PC-9 (cell line): ENCODE data around the gene PUM2. TPM values are rescaled to one million over a fixed set of nuclear protein-coding genes. Genes with fewer than 3 reads are reported as not detected.
A peak's percentile ranks its signal among the peaks of the same experiment; 100 is the strongest.

Experiments
- BruUV-seq: library from RNA; stranded (reverse); fragments of 400-500 nt; replicated peaks from 2 replicates; lab custom pipeline; 2021; lab: Mats Ljungman, UMichigan
- CTCF ChIA-PET: fragments of 300-600 bp; sonication (Branson Sonifier 250); formaldehyde crosslinking; loops from one replicate; lab custom pipeline; 2022; ENCODE audit warnings: antibody characterized with exemption; lab: Charles Lee
- POLR2A ChIA-PET: fragments of 300-600 bp; sonication (Branson Sonifier 250); formaldehyde crosslinking; loops from one replicate; lab custom pipeline; 2022; ENCODE audit warnings: antibody characterized with exemption; ENCODE audit not compliant: unreplicated experiment; lab: Charles Lee
- DNase-seq, 2 experiments: peaks; one replicate each; pipeline versions ENCODE4 v3.0.0 to v3.0.0-alpha.2; 2015 to 2022; ENCODE audit warnings: mixed read lengths in 1 of 2
- H2AFZ ChIP-seq: fragments of 200-600 bp; sonication (generic); 2 replicates; pipeline ENCODE4 v1.8.1; 2017; ENCODE audit warnings: antibody characterized with exemption
- H3F3A ChIP-seq: fragments of 200-600 bp; sonication (generic); 2 replicates; pipeline ENCODE4 v1.8.1; 2017; ENCODE audit warnings: antibody characterized with exemption, mild to moderate bottlenecking, low read depth; ENCODE audit not compliant: insufficient read depth
- H3K27ac ChIP-seq: fragments of 200-600 bp; sonication (generic); 2 replicates; pipeline ENCODE4 v1.6.1; 2016; ENCODE audit warnings: mixed run types
- H3K27me3 ChIP-seq: fragments of 200-600 bp; sonication (generic); 2 replicates; pipeline ENCODE4 v1.6.1; 2016; ENCODE audit warnings: low read depth, mixed run types; ENCODE audit not compliant: insufficient read depth
- H3K36me3 ChIP-seq: fragments of 200-600 bp; sonication (generic); 2 replicates; pipeline ENCODE4 v1.6.1; 2016; ENCODE audit warnings: low read depth, mixed run types
- H3K4me1 ChIP-seq: fragments of 200-600 bp; sonication (generic); replicated peaks from 2 replicates; pipeline ENCODE4 v1.6.1; 2016; ENCODE audit warnings: mixed run types; ENCODE audit not compliant: insufficient read depth
- H3K4me2 ChIP-seq: fragments of 200-600 bp; sonication (generic); 2 replicates; pipeline ENCODE4 v1.6.1; 2017; ENCODE audit warnings: mixed run types
- H3K4me3 ChIP-seq: fragments of 200-600 bp; sonication (generic); 2 replicates; pipeline ENCODE4 v1.6.1; 2016; ENCODE audit warnings: mixed run types
- H3K79me2 ChIP-seq: fragments of 200-600 bp; sonication (generic); 2 replicates; pipeline ENCODE4 v1.6.1; 2017; ENCODE audit warnings: low read depth, mixed run types
- H3K9me2 ChIP-seq: fragments of 200-600 bp; sonication (generic); 2 replicates; pipeline ENCODE4 v1.8.1; 2017; ENCODE audit warnings: mild to moderate bottlenecking; ENCODE audit not compliant: insufficient read depth
- H3K9me3 ChIP-seq: fragments of 200-600 bp; sonication (generic); 2 replicates; pipeline ENCODE4 v1.8.1; 2016; ENCODE audit warnings: low read depth; ENCODE audit not compliant: insufficient read depth
- H4K20me1 ChIP-seq: fragments of 200-600 bp; sonication (generic); 2 replicates; pipeline ENCODE4 v1.8.1; 2017; ENCODE audit not compliant: insufficient read depth
- EZH2 ChIP-seq: fragments of 200-600 bp; sonication (generic); IDR thresholded peaks from 2 replicates; pipeline ENCODE4 v1.8.0; 2017; ENCODE audit warnings: antibody characterized with exemption, low read depth
- intact Hi-C: fragments of 100-400 bp; cut with micrococcal nuclease; formaldehyde crosslinking; loops from one replicate; pipeline ENCODE4 v1.10.0; 2022; ENCODE audit not compliant: unreplicated experiment
- total RNA-seq: library from RNA; stranded (reverse); gene quantifications from 2 replicates; pipeline ENCODE4 v1.2.3, GENCODE V29; 2021
- TF ChIP-seq, protein P1 (sequence below): fragments of 200-600 bp; sonication (generic); conservative IDR thresholded peaks from 2 replicates; pipeline ENCODE4 v1.6.1; 2017; ENCODE audit warnings: mixed run types, antibody characterized with exemption, mild to moderate bottlenecking, moderate library complexity

The PUM2 gene
- total RNA-seq, 1 experiment from 2014 or later: 99.3 TPM

DNA sequence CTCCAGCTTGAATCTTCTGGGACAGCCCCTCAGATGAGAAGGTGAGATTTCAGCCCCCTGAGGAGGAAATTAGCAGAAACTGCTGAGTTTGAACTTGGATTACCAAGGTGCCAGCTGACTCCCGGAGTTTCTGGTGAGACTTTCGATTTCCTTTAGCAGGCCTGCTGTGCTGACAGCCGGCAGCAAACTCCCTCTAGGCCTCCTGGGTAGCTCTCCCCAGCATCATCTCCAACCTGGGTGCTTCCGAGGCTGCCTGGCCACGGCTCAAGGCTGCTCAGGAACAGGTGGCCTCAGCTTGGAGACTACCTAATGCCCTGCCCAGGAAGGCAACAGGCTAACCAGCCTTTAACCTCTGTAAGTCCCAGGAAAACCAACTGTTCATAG is 142.2 kb downstream of the PUM2 start:
- intact Hi-C loops: no loop called here
- CTCF ChIA-PET: no interaction called here
- no peak for DNase-seq
- peak overlapping the region; percentile 13; the same call in 1 of the 2 replicates for H3K27ac ChIP-seq
- POLR2A ChIA-PET: interaction anchor here (0.6 kb wide), 1 partner anchor 15 kb away, joined by 3 read pairs; no protein-coding TSS in a partner anchor
- H3K9me3 ChIP-seq: no peaks in the 10 kb centered on the region
- no peak overlapping the region for H3K4me2 ChIP-seq
- H3K79me2 ChIP-seq: 0 out of 2 replicates have a peak, but pooled peaks cover 6% of the 10 kb centered on the region
- H3F3A ChIP-seq: peaks cover 3% of the 10 kb centered on the region; the same call in 1 of the 2 replicates
- no peaks in the 10 kb centered on the region for H3K36me3 ChIP-seq
- H3K4me1 ChIP-seq: peaks cover 18% of the 10 kb centered on the region
- H3K9me2 ChIP-seq: no peaks in the 10 kb centered on the region
- H2AFZ ChIP-seq: no peak overlapping the region
- no TSS peak for BruUV-seq
- no peaks in the 10 kb centered on the region for H3K27me3 ChIP-seq
- no peak overlapping the region for H3K4me3 ChIP-seq
- no peaks in the 10 kb centered on the region for H4K20me1 ChIP-seq
- TF ChIP-seq, protein P1, sequence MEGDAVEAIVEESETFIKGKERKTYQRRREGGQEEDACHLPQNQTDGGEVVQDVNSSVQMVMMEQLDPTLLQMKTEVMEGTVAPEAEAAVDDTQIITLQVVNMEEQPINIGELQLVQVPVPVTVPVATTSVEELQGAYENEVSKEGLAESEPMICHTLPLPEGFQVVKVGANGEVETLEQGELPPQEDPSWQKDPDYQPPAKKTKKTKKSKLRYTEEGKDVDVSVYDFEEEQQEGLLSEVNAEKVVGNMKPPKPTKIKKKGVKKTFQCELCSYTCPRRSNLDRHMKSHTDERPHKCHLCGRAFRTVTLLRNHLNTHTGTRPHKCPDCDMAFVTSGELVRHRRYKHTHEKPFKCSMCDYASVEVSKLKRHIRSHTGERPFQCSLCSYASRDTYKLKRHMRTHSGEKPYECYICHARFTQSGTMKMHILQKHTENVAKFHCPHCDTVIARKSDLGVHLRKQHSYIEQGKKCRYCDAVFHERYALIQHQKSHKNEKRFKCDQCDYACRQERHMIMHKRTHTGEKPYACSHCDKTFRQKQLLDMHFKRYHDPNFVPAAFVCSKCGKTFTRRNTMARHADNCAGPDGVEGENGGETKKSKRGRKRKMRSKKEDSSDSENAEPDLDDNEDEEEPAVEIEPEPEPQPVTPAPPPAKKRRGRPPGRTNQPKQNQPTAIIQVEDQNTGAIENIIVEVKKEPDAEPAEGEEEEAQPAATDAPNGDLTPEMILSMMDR: no peak
- TF ChIP-seq EZH2: no peak

DNA sequence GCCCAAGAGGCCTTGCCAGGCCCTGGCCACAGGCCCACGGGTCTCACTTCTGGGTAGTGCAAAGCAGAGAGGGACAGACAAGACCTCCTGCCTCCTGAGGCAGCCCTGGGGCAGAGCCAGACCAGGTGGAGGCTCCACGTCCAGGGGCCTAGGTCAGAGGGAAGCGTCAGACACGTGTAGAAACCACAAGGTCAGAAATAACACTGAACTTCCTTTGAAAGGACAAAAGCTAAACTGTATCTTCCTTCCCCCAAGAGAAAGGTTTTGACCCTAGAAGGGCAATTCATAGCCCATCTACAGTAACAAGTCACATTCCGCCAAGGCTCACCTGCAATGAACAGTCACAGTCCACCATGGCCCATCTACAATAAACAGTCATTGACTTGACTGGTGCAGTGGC is 143.6 kb downstream of the PUM2 start:
- no peaks in the 10 kb centered on the region for H4K20me1 ChIP-seq
- no peak overlapping the region for H3K4me2 ChIP-seq
- no peaks in the 10 kb centered on the region for H3F3A ChIP-seq
- no peaks in the 10 kb centered on the region for H3K36me3 ChIP-seq
- no TSS peak for BruUV-seq
- intact Hi-C loops: loop anchor here (2.0 kb wide), 1 partner anchor 14 kb away; no protein-coding TSS in a partner anchor
- H2AFZ ChIP-seq: no peak overlapping the region
- H3K27me3 ChIP-seq: no peaks in the 10 kb centered on the region
- H3K4me1 ChIP-seq: peaks cover 9% of the 10 kb centered on the region; the same call in 1 of the 2 replicates
- H3K4me3 ChIP-seq: no peak overlapping the region
- no peaks in the 10 kb centered on the region for H3K79me2 ChIP-seq
- ChIA-PET CTCF (no interaction called here), POLR2A (no interaction called here)
- no peak for DNase-seq
- TF ChIP-seq, protein P1: no peak
- no peak for TF ChIP-seq EZH2
- no peaks in the 10 kb centered on the region for H3K9me3 ChIP-seq
- no peaks in the 10 kb centered on the region for H3K9me2 ChIP-seq
- no peak overlapping the region for H3K27ac ChIP-seq

DNA sequence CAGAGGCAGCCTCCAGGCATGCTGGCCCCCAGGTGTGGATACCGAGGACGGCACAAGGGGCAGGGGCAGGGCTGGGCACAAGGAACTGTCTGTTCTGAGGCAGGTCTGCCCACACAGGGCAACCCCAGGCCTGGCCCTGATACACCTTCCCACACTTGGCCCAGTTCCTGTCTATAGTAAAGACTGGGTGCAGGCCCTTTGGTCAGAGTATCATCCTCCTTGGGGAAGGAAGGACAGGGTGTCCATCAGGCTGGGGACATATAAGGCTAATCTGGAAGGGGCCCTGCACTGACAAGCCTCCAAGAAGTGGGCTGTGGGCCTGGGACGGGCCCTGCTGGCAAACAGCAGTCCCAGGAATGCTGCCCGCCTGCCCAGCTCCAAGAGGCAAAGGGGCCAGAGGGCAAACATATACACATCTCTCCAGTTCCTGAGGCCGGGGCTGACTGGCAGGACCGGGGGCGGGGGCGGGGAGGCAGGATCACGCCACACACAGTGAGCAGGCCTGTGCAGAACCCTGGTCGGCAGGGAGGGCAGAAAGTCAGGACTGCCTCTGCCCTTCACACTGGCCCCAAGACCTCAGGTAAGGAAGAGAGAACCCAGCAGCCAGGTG is 144.6 kb downstream of the PUM2 start:
- no TSS peak for BruUV-seq
- Histone ChIP-seq H3K27ac (no peak overlapping the region), H3K9me3 (no peaks in the 10 kb centered on the region), H3K27me3 (no peaks in the 10 kb centered on the region), H3K4me3 (no peak overlapping the region), H3K36me3 (no peaks in the 10 kb centered on the region), H3K4me2 (no peak overlapping the region), H4K20me1 (no peaks in the 10 kb centered on the region), H3K79me2 (no peaks in the 10 kb centered on the region), H2AFZ (no peak overlapping the region), H3F3A (0 out of 2 replicates have a peak, but pooled peaks cover 5% of the 10 kb centered on the region), H3K9me2 (no peaks in the 10 kb centered on the region), H3K4me1 (peaks cover 9% of the 10 kb centered on the region; the same call in 1 of the 2 replicates)
- POLR2A ChIA-PET: interaction anchor here (0.6 kb wide), 1 partner anchor 158 kb away, joined by 8 read pairs; no protein-coding TSS in a partner anchor
- TF ChIP-seq, protein P1: no peak
- no peak for TF ChIP-seq EZH2
- CTCF ChIA-PET: interaction anchor here (0.6 kb wide), 1 partner anchor 54 kb away, joined by 3 read pairs; no protein-coding TSS in a partner anchor
- peak in 1 of 2 experiments; percentile 65 for DNase-seq
- intact Hi-C loops: loop anchor here (2.0 kb wide), 1 partner anchor 15 kb away; no protein-coding TSS in a partner anchor
